Neural cell (in vitro differentiated cells): Measurements from ENCODE around the gene MICALL1. TPM values are rescaled to one million over a fixed set of nuclear protein-coding genes. Genes with fewer than 3 reads are reported as not detected.

ENCODE experiments used
- H2AFZ ChIP-seq: fragments of 200-600, 300-800 bp; sonication (generic), shearing (Covaris generic); 2 replicates; pipeline ENCODE4 v1.6.0; 2014; ENCODE audit warnings: low read depth, mild to moderate bottlenecking, antibody characterized with exemption, low read length, moderate library complexity
- H3F3A ChIP-seq: fragments of 200-600 bp; shearing (Covaris generic); 2 replicates; pipeline ENCODE4 v1.6.1; 2016; ENCODE audit warnings: mild to moderate bottlenecking, moderate library complexity, mixed read lengths, antibody characterized with exemption, low read length; ENCODE audit not compliant: insufficient read depth, poor library complexity, severe bottlenecking
- H3K27ac ChIP-seq: fragments of 200-600, 300-800 bp; sonication (generic), shearing (Covaris generic); 2 replicates; pipeline ENCODE4 v1.5.1; 2014; ENCODE audit warnings: mild to moderate bottlenecking, low read length, moderate library complexity
- H3K27me3 ChIP-seq: fragments of 300-800, 200-600 bp; sonication (generic), shearing (Covaris generic); 2 replicates; pipeline ENCODE4 v1.6.0; 2014; ENCODE audit warnings: mild to moderate bottlenecking, low read depth, low read length, moderate library complexity; ENCODE audit not compliant: insufficient read depth
- H3K36me3 ChIP-seq: fragments of 300-800, 200-600 bp; sonication (generic), shearing (Covaris generic); 2 replicates; pipeline ENCODE4 v1.5.1; 2014; ENCODE audit warnings: mild to moderate bottlenecking, antibody characterized with exemption, low read length, moderate library complexity; ENCODE audit not compliant: insufficient read depth
- H3K4me2 ChIP-seq: fragments of 300-800, 200-600 bp; sonication (generic), shearing (Covaris generic); 2 replicates; pipeline ENCODE4 v1.6.0; 2014; ENCODE audit warnings: mild to moderate bottlenecking, low read length
- H3K4me3 ChIP-seq: fragments of 300-800, 200-600 bp; sonication (generic), shearing (Covaris generic); 2 replicates; pipeline ENCODE4 v1.5.1; 2014; ENCODE audit warnings: mild to moderate bottlenecking, low read length, moderate library complexity
- H3K79me2 ChIP-seq: fragments of 200-600 bp; shearing (Covaris generic); replicated peaks from 2 replicates; pipeline ENCODE4 v1.6.0; 2014; ENCODE audit warnings: mild to moderate bottlenecking, low read length, moderate library complexity; ENCODE audit not compliant: insufficient read depth
- H3K9ac ChIP-seq: fragments of 300-800, 200-600 bp; sonication (generic), shearing (Covaris generic); 2 replicates; pipeline ENCODE4 v1.6.1; 2016; ENCODE audit warnings: mild to moderate bottlenecking, low read length, mixed read lengths
- H3K9me2 ChIP-seq: fragments of 200-600 bp; shearing (Covaris generic); 2 replicates; pipeline ENCODE4 v1.6.1; 2016; ENCODE audit warnings: mild to moderate bottlenecking, low read length, mixed read lengths; ENCODE audit not compliant: insufficient read depth
- H3K9me3 ChIP-seq: fragments of 200-600, 300-800 bp; sonication (generic), shearing (Covaris generic); 2 replicates; pipeline ENCODE4 v1.6.1; 2016; ENCODE audit warnings: mild to moderate bottlenecking, mixed run types, low read length, moderate library complexity, mixed read lengths
- H4K20me1 ChIP-seq: fragments of 200-600 bp; shearing (Covaris generic); 2 replicates; pipeline ENCODE4 v1.6.1; 2016; ENCODE audit warnings: mild to moderate bottlenecking, mixed run types; ENCODE audit not compliant: insufficient read depth
- CTCF ChIP-seq: fragments of 450-650 bp; IDR thresholded peaks from 2 replicates; pipeline ENCODE4 v1.5.1; 2014; ENCODE audit warnings: antibody characterized with exemption, mild to moderate bottlenecking, moderate library complexity; ENCODE audit not compliant: poor library complexity, severe bottlenecking
- EP300 ChIP-seq: fragments of 450-650 bp; conservative IDR thresholded peaks from 2 replicates; pipeline ENCODE4 v1.6.1; 2014; ENCODE audit warnings: antibody characterized with exemption, mild to moderate bottlenecking, moderate library complexity; ENCODE audit not compliant: poor library complexity, severe bottlenecking
- EZH2 ChIP-seq: fragments of 200-600, 300-800 bp; shearing (Covaris generic), sonication (generic); IDR thresholded peaks from 2 replicates; pipeline ENCODE4 v1.6.1; 2014; ENCODE audit warnings: antibody characterized with exemption, low read length, borderline replicate concordance, mild to moderate bottlenecking; ENCODE audit not compliant: insufficient read depth, poor library complexity, severe bottlenecking
- POLR2AphosphoS5 ChIP-seq: IDR thresholded peaks from 2 replicates; pipeline ENCODE4 v1.6.1; 2012
- RAD21 ChIP-seq: fragments of 450-650 bp; conservative IDR thresholded peaks from 2 replicates; pipeline ENCODE4 v1.6.1; 2014; ENCODE audit warnings: antibody characterized with exemption, mild to moderate bottlenecking, moderate library complexity
- REST ChIP-seq: IDR thresholded peaks from 2 replicates; pipeline ENCODE4 v1.6.1; 2012; ENCODE audit warnings: borderline replicate concordance
- SMC3 ChIP-seq: fragments of 450-650 bp; conservative IDR thresholded peaks from 2 replicates; pipeline ENCODE4 v1.6.1; 2014; ENCODE audit warnings: antibody characterized with exemption, mild to moderate bottlenecking, moderate library complexity; ENCODE audit not compliant: poor library complexity
- TAF1 ChIP-seq: IDR thresholded peaks from 2 replicates; pipeline ENCODE4 v1.6.1; 2012; ENCODE audit warnings: low read depth
- polyA plus RNA-seq: library from polyadenylated mRNA; depleted of rRNA; stranded (reverse); fragments of >200 nt; gene quantifications from 2 replicates; pipeline ENCODE4 v1.2.3, GENCODE V29; 2014

The MICALL1 gene
- polyA plus RNA-seq, 1 donor from 2014 or later = 11.4 TPM

- no peak overlapping the region for H3K27ac ChIP-seq
These were observed 5.6 kb downstream of the MICALL1 start for GRCh38 chr22:37911697-37912096.

GRCh38 chr22:37912171-37912570 is 6.1 kb downstream of the MICALL1 start:
- H4K20me1 ChIP-seq = no peaks in the 10 kb centered on the region
- H3K4me2 ChIP-seq = no peak overlapping the region
- no peaks in the 10 kb centered on the region for H3K36me3 ChIP-seq
- no peaks in the 10 kb centered on the region for H3K79me2 ChIP-seq
- no peak overlapping the region for H3K4me3 ChIP-seq
- no peaks in the 10 kb centered on the region for H3K27me3 ChIP-seq
- H3K9ac ChIP-seq = no peak overlapping the region
- TF ChIP-seq EP300 (no peak), EZH2 (no peak), CTCF (no peak), POLR2AphosphoS5 (no peak), SMC3 (no peak), TAF1 (no peak), REST (no peak), RAD21 (no peak)
- H3K27ac ChIP-seq = no peak overlapping the region
- H3F3A ChIP-seq = no peaks in the 10 kb centered on the region
- H3K9me3 ChIP-seq = no peaks in the 10 kb centered on the region
- H3K9me2 ChIP-seq = no peaks in the 10 kb centered on the region
- H2AFZ ChIP-seq = no peak overlapping the region

More at GRCh38 chr22:37911697-37912096, 5.6 kb downstream of the MICALL1 start:
- Histone ChIP-seq H3K9me3 (no peaks in the 10 kb centered on the region), H3K4me2 (no peak overlapping the region), H3K9ac (no peak overlapping the region), H3K79me2 (no peaks in the 10 kb centered on the region), H3K9me2 (no peaks in the 10 kb centered on the region), H4K20me1 (no peaks in the 10 kb centered on the region), H3K27me3 (no peaks in the 10 kb centered on the region), H3K4me3 (no peak overlapping the region), H3F3A (no peaks in the 10 kb centered on the region), H3K36me3 (no peaks in the 10 kb centered on the region), H2AFZ (no peak overlapping the region)
- TF ChIP-seq TAF1 (no peak), EZH2 (no peak), RAD21 (no peak), CTCF (no peak), SMC3 (no peak), EP300 (no peak)
